GM12878 (cell line): ENCODE results near the gene MS4A6A. TPM values are rescaled to one million over a fixed set of nuclear protein-coding genes. Genes with fewer than 3 reads are reported as not detected.

Experiments used
- CBX5 ChIP-seq: sonication (generic); IDR thresholded peaks from 2 replicates; pipeline ENCODE4 v1.6.1; 2016; ENCODE audit warnings: low read depth, moderate library complexity, mild to moderate bottlenecking, inconsistent platforms
- CHD1 ChIP-seq: IDR thresholded peaks from 2 replicates; pipeline ENCODE4 v1.6.1; 2012; ENCODE audit warnings: low read depth, low read length, improper control_type of control experiment
- ESRRA ChIP-seq: IDR thresholded peaks from 2 replicates; pipeline ENCODE4 v1.6.1; 2012; ENCODE audit warnings: mild to moderate bottlenecking, low read length, improper control_type of control experiment
- HDAC2 ChIP-seq: fragments of 200-600 bp; sonication (generic); IDR thresholded peaks from 2 replicates; pipeline ENCODE4 v1.6.1; 2017
- JUND ChIP-seq: IDR thresholded peaks from 2 replicates; pipeline ENCODE4 v1.6.1; 2012; ENCODE audit warnings: low read depth, mild to moderate bottlenecking, low read length, improper control_type of control experiment, moderate library complexity
- KDM1A ChIP-seq: fragments of 200-600 bp; sonication (generic); IDR thresholded peaks from 2 replicates; pipeline ENCODE4 v1.6.1; 2016; ENCODE audit warnings: borderline replicate concordance
- MEF2B ChIP-seq: fragments of 450-650 bp; IDR thresholded peaks from 2 replicates; pipeline ENCODE4 v1.6.1; 2018; ENCODE audit warnings: mild to moderate bottlenecking, moderate library complexity; ENCODE audit not compliant: partially characterized antibody, poor library complexity, severe bottlenecking
- NFXL1 ChIP-seq: fragments of 450-650 bp; IDR thresholded peaks from 2 replicates; pipeline ENCODE4 v1.6.1; 2017; ENCODE audit warnings: antibody characterized with exemption, mild to moderate bottlenecking, borderline replicate concordance
- RAD21 ChIP-seq: IDR thresholded peaks from 2 replicates; pipeline ENCODE4 v1.6.1; 2011; ENCODE audit warnings: mild to moderate bottlenecking, low read depth, low read length, moderate library complexity; ENCODE audit not compliant: insufficient read depth
- RFX5 ChIP-seq: IDR thresholded peaks from 2 replicates; pipeline ENCODE4 v1.6.1; 2011; ENCODE audit warnings: low read depth, low read length, improper control_type of control experiment
- SIN3A ChIP-seq: IDR thresholded peaks from 2 replicates; pipeline ENCODE4 v1.6.1; 2012; ENCODE audit warnings: low read depth, low read length, improper control_type of control experiment
- TARDBP ChIP-seq: IDR thresholded peaks from 2 replicates; pipeline ENCODE4 v1.6.1; 2016; ENCODE audit warnings: borderline replicate concordance
- TCF3 ChIP-seq: IDR thresholded peaks from 2 replicates; pipeline ENCODE4 v1.6.1; 2012; ENCODE audit warnings: low read depth, mild to moderate bottlenecking, low read length, borderline replicate concordance; ENCODE audit not compliant: insufficient read depth
- ZNF622 ChIP-seq: fragments of 450-650 bp; IDR thresholded peaks from 2 replicates; pipeline ENCODE4 v1.6.1; 2017; ENCODE audit warnings: mild to moderate bottlenecking, inconsistent platforms
- polyA plus RNA-seq, 11 experiments: library from polyadenylated mRNA; depleted of rRNA in 4 of 11; unstranded in 6 of 11; stranded (reverse) in 5 of 11; fragments of >200 nt; fragmentation: Nextera tagmentation in 4 of 11; fragmentation: Illumina TruSeq in 1 of 11; extraction: Ambion mirVana in 4 of 11; extraction: Trizol in 1 of 11; gene quantifications; 1 replicate in 1 of 11; 2 replicates in 10 of 11; pipeline versions ENCODE4 v1.2.1 to v1.2.3, GENCODE V29; 2011 to 2016; ENCODE audit warnings: inconsistent platforms in 2 of 11, missing spikeins in 2 of 11, low read depth in 1 of 11
- total RNA-seq, 4 experiments: library from RNA; depleted of rRNA in 3 of 4; stranded (reverse); fragments of >200 nt in 3 of 4; fragmentation: Illumina TruSeq in 1 of 4; extraction: Trizol in 1 of 4; gene quantifications; 2 replicates each; pipeline versions ENCODE4 v1.2.1 to v1.2.3, GENCODE V29; 2013 to 2021
- TF ChIP-seq, protein P1 (sequence below): fragments of 450-650 bp; formaldehyde crosslinking; IDR thresholded peaks from 2 replicates; pipeline ENCODE4 v1.5.0; 2022; ENCODE audit warnings: mild to moderate bottlenecking, missing genetic modification characterization
- TF ChIP-seq, protein P2 (sequence below): IDR thresholded peaks from 2 replicates; pipeline ENCODE4 v1.6.1; 2012; ENCODE audit warnings: improper control_type of control experiment, low read depth, low read length; ENCODE audit not compliant: insufficient replicate concordance

The MS4A6A gene
- total and polyA plus RNA-seq, 10 of the 15 experiments (the other 5 are each of a cell fraction or from before 2014, with no cell fraction given): 0.75 to 30.7 (median 9.0) TPM

DNA sequence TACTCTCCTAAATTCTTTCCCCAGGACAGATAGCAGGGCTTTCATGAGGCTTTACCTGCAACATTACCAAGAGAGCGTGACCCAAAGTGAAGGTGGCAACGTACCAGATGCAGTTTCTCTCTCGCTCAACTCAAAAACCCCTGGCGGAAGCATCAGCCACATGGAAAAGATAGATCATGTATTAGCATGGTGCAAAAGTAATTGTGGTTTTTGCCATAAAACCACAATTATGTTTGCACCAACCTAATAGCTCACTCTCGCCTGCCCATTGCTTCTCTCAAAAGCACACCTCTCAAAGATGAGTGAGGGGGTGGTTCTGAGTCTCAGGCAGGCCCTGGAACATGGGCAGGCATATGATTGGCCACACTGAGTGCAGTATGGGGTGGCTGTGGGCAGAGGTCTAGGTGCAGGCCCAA is 7.0 kb downstream of the MS4A6A start (continued):
- no peak for TF ChIP-seq TCF3
- TF ChIP-seq HDAC2: no peak
- TF ChIP-seq NFXL1: no peak
- no peak for TF ChIP-seq ZNF622
- TF ChIP-seq, protein P1, sequence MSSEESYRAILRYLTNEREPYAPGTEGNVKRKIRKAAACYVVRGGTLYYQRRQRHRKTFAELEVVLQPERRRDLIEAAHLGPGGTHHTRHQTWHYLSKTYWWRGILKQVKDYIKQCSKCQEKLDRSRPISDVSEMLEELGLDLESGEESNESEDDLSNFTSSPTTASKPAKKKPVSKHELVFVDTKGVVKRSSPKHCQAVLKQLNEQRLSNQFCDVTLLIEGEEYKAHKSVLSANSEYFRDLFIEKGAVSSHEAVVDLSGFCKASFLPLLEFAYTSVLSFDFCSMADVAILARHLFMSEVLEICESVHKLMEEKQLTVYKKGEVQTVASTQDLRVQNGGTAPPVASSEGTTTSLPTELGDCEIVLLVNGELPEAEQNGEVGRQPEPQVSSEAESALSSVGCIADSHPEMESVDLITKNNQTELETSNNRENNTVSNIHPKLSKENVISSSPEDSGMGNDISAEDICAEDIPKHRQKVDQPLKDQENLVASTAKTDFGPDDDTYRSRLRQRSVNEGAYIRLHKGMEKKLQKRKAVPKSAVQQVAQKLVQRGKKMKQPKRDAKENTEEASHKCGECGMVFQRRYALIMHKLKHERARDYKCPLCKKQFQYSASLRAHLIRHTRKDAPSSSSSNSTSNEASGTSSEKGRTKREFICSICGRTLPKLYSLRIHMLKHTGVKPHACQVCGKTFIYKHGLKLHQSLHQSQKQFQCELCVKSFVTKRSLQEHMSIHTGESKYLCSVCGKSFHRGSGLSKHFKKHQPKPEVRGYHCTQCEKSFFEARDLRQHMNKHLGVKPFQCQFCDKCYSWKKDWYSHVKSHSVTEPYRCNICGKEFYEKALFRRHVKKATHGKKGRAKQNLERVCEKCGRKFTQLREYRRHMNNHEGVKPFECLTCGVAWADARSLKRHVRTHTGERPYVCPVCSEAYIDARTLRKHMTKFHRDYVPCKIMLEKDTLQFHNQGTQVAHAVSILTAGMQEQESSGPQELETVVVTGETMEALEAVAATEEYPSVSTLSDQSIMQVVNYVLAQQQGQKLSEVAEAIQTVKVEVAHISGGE (CRISPR knock-in tag): no peak
- no peak for TF ChIP-seq RAD21
- TF ChIP-seq CBX5: no peak
- no peak for TF ChIP-seq CHD1
- TF ChIP-seq, protein P2, sequence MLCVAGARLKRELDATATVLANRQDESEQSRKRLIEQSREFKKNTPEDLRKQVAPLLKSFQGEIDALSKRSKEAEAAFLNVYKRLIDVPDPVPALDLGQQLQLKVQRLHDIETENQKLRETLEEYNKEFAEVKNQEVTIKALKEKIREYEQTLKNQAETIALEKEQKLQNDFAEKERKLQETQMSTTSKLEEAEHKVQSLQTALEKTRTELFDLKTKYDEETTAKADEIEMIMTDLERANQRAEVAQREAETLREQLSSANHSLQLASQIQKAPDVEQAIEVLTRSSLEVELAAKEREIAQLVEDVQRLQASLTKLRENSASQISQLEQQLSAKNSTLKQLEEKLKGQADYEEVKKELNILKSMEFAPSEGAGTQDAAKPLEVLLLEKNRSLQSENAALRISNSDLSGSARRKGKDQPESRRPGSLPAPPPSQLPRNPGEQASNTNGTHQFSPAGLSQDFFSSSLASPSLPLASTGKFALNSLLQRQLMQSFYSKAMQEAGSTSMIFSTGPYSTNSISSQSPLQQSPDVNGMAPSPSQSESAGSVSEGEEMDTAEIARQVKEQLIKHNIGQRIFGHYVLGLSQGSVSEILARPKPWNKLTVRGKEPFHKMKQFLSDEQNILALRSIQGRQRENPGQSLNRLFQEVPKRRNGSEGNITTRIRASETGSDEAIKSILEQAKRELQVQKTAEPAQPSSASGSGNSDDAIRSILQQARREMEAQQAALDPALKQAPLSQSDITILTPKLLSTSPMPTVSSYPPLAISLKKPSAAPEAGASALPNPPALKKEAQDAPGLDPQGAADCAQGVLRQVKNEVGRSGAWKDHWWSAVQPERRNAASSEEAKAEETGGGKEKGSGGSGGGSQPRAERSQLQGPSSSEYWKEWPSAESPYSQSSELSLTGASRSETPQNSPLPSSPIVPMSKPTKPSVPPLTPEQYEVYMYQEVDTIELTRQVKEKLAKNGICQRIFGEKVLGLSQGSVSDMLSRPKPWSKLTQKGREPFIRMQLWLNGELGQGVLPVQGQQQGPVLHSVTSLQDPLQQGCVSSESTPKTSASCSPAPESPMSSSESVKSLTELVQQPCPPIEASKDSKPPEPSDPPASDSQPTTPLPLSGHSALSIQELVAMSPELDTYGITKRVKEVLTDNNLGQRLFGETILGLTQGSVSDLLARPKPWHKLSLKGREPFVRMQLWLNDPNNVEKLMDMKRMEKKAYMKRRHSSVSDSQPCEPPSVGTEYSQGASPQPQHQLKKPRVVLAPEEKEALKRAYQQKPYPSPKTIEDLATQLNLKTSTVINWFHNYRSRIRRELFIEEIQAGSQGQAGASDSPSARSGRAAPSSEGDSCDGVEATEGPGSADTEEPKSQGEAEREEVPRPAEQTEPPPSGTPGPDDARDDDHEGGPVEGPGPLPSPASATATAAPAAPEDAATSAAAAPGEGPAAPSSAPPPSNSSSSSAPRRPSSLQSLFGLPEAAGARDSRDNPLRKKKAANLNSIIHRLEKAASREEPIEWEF: no peak
- TF ChIP-seq ESRRA: no peak
- no peak for TF ChIP-seq MEF2B
- TF ChIP-seq TARDBP: no peak
- no peak for TF ChIP-seq SIN3A
- no peak for TF ChIP-seq KDM1A
- no peak for TF ChIP-seq JUND
- no peak for TF ChIP-seq RFX5
- TF ChIP-seq, all 136 proteins: peak for 23
